ENCODE data around the gene ALDH7A1. TPM values are rescaled to one million over a fixed set of nuclear protein-coding genes. Genes with fewer than 3 reads are reported as not detected.

The ALDH7A1 gene
- total RNA-seq, 6 experiments from 2014 or later: 81.1 to 99.9 (median 90.6) TPM

DNA sequence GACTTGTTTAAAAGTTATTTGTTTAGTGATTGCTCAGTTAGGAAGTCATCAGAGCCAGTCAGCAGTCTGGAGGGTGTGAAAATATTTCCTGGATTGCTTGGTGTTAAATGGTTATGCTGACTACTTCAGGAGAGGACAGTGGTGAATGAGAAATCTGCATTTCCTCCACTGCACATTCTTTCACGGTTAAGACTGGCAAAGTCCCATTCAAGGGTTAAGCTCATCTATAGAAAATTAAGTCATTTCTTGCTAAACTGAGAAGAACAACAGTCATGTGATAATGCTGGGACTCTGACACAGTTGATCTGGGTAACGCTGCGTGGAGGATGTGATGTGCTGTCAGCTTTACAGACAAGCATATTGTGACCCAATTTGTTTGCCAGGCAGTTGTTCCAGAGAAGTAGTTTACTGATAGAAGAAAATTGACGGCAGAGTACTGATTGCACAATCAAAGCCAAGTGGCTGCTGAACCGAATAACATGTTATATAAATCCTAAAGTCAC, 91.4 kb downstream of the ALDH7A1 start:
- DNase-seq: no peak
- no peaks in the 10 kb centered on the region for H3K9me3 Mint-ChIP-seq
- H3K4me3 Mint-ChIP-seq: no peak overlapping the region
- peaks cover 30% of the 10 kb centered on the region for H3K4me1 Mint-ChIP-seq (ENCODE audit: low read depth)
- TF ChIP-seq, protein P1, sequence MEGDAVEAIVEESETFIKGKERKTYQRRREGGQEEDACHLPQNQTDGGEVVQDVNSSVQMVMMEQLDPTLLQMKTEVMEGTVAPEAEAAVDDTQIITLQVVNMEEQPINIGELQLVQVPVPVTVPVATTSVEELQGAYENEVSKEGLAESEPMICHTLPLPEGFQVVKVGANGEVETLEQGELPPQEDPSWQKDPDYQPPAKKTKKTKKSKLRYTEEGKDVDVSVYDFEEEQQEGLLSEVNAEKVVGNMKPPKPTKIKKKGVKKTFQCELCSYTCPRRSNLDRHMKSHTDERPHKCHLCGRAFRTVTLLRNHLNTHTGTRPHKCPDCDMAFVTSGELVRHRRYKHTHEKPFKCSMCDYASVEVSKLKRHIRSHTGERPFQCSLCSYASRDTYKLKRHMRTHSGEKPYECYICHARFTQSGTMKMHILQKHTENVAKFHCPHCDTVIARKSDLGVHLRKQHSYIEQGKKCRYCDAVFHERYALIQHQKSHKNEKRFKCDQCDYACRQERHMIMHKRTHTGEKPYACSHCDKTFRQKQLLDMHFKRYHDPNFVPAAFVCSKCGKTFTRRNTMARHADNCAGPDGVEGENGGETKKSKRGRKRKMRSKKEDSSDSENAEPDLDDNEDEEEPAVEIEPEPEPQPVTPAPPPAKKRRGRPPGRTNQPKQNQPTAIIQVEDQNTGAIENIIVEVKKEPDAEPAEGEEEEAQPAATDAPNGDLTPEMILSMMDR (IDR thresholded peaks at IDR 0.05): no peak
- H3K27ac Mint-ChIP-seq: no peak overlapping the region
- H3K27me3 Mint-ChIP-seq (ENCODE audit: insufficient read depth): no peaks in the 10 kb centered on the region
- no peaks in the 10 kb centered on the region for H3K36me3 Mint-ChIP-seq (ENCODE audit: low read depth)

DNA sequence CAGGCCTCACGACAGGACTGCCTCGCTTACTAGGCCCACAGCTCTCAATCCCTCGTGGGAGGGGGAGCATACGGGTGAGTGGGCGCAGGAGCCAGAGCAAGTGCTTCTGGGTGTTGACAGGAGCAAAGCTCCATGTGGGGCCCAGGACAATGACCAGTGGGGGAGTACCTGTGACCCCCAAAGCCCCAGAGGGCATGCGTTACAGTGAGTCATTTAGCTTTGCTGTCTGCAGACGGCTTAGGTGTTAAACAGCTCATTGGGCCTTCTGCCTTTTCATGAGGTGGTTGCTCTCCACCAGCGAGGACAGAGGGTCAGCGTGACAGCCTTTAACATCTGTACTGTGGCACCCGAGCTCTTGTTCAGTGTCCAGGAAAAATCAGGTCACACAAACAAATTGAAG, 93.6 kb downstream of the ALDH7A1 start:
- TF ChIP-seq, protein P1 (IDR thresholded peaks at IDR 0.05): no peak
- no peak for DNase-seq
- Mint-ChIP-seq H3K9me3 (no peaks in the 10 kb centered on the region), H3K4me3 (no peak overlapping the region), H3K27ac (no peak overlapping the region), H3K27me3 (ENCODE audit: insufficient read depth) (no peaks in the 10 kb centered on the region; the same call in 1 of the 2 replicates), H3K36me3 (ENCODE audit: low read depth) (peaks cover 7% of the 10 kb centered on the region), H3K4me1 (ENCODE audit: low read depth) (peaks cover 39% of the 10 kb centered on the region)

DNA sequence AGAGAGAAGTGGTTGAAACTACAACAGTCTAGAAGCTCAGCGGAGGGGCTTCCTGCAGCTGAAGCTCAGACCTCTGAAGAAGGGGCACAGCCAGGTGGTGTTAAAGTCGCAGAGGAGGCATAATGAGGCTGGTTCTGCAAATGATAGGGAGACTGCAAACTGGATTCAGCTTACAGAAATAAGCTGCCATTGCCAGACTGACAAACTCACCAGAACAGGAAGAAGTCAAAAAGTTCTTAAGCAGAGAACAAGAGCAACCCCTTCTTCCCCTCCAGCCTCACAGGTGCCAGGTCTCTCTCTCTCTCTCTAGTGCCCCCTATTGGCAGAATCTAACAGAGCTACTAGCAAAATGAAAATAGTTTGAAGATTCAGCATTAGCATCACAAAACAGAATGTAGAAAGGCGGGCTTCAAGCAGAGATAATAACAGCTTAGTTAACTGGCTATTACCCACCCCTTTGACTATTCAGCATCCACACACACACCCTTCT, 95.1 kb downstream of the ALDH7A1 start:
- no peak for DNase-seq
- H3K36me3 Mint-ChIP-seq (ENCODE audit: low read depth): peaks cover 21% of the 10 kb centered on the region
- TF ChIP-seq, protein P1 (IDR thresholded peaks at IDR 0.05): peak; percentile 80
- peaks cover 39% of the 10 kb centered on the region for H3K4me1 Mint-ChIP-seq (ENCODE audit: low read depth)
- H3K27me3 Mint-ChIP-seq (ENCODE audit: insufficient read depth): peaks cover 2% of the 10 kb centered on the region; the same call in 1 of the 2 replicates
- H3K27ac Mint-ChIP-seq: peak overlapping the region; percentile 12; the same call in 1 of the 2 replicates
- H3K4me3 Mint-ChIP-seq: no peak overlapping the region
- H3K9me3 Mint-ChIP-seq: no peaks in the 10 kb centered on the region

DNA sequence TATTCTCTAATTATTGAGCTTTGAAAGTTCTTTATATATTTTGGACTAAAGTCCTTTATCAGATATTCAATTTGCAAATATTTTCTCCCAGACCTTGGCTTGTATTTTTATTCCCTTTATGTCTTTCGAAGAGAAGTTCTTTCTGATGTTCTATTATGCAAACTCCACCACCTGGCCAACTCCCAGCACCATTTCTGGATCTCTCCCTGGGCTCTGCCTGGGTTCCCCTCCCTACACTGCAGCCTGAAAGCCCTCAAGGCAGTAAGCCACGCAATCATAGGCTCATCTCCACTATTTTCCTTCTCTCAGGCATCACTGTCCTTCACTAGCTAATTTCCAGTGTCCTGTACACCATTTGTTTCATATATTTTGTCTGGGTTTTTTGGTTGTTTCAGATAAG, 95.7 kb downstream of the ALDH7A1 start:
- Mint-ChIP-seq H3K4me3 (no peak overlapping the region), H3K27me3 (ENCODE audit: insufficient read depth) (peaks cover 2% of the 10 kb centered on the region; the same call in 1 of the 2 replicates), H3K9me3 (no peaks in the 10 kb centered on the region), H3K4me1 (ENCODE audit: low read depth) (peaks cover 37% of the 10 kb centered on the region), H3K36me3 (ENCODE audit: low read depth) (peaks cover 25% of the 10 kb centered on the region), H3K27ac (peak overlapping the region; percentile 12; the same call in 1 of the 2 replicates)
- TF ChIP-seq, protein P1 (IDR thresholded peaks at IDR 0.05): no peak
- DNase-seq: no peak

DNA sequence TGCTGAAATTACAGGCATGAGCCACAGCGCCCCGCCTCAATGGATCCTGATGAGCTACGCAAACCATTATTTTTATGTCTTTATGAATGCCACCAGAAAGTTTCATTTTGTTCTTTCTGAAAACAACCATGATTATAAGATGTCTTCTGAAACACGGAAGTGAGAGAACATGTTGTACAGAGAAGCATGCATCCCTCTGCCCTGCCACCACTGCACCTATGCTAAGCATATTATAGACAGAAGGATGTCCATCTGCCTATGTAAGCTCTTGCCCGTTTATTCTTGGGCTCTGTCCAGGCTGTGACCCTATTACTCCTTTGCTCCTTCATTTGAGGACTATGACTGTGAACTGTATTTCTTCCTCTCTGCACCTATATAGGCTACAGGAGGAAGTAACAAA, 97.5 kb downstream of the ALDH7A1 start:
- Mint-ChIP-seq H3K4me3 (peak overlapping the region; percentile 6; the same call in 1 of the 2 replicates), H3K9me3 (no peaks in the 10 kb centered on the region), H3K4me1 (ENCODE audit: low read depth) (peaks cover 26% of the 10 kb centered on the region), H3K36me3 (ENCODE audit: low read depth) (peaks cover 40% of the 10 kb centered on the region), H3K27me3 (ENCODE audit: insufficient read depth) (peaks cover 2% of the 10 kb centered on the region; the same call in 1 of the 2 replicates), H3K27ac (no peak overlapping the region)
- TF ChIP-seq, protein P1 (IDR thresholded peaks at IDR 0.05): no peak
- no peak for DNase-seq

Data from HFFc6 (cell line).